ENCODE results near the gene TP53BP2. TPM values are rescaled to one million over a fixed set of nuclear protein-coding genes. Genes with fewer than 3 reads are reported as not detected.

TP53BP2 gene
- total and polyA plus RNA-seq, 11 donors, result 4.6 to 44.8 (median 22.3) TPM

- no peak overlapping the region for H3K27ac ChIP-seq
- no peak overlapping the region for H3K4me3 ChIP-seq
- TF ChIP-seq POLR2A (IDR thresholded peaks at IDR 0.05) (no peak), CTCF (IDR thresholded peaks at IDR 0.05) (no peak)
- 92 to 95% (median 93%) methylated on average over 6 of the region's 6 CpGs for WGBS, 4 donors
- no peak for DNase-seq
- H3K36me3 ChIP-seq, result no peaks in the 10 kb centered on the region
- intact Hi-C loops (cut with DNase I), result loop anchor here in 5 of 10 donors (5.0 to 10.0 kb wide), 4 partner anchors 37 to 145 kb away; partner anchors contain the start of gene CAPN2 (in 1 of the 5)
- no peaks in the 10 kb centered on the region for H3K9me3 ChIP-seq
- no peak for ATAC-seq
- peaks cover 0 to 11% (median 8%) of the 10 kb centered on the region in 12 donors for H3K4me1 ChIP-seq
- H3K27me3 ChIP-seq, result no peaks in the 10 kb centered on the region
Observed at GRCh38 chr1:223849352-223850254, 3.9 kb upstream of the TP53BP2 start.

- intact Hi-C loops (cut with DNase I), result loop anchor here in 5 of 10 donors (5.0 to 10.0 kb wide), 4 partner anchors 36 to 144 kb away; partner anchors contain the start of gene CAPN2 (in 1 of the 5)
Observed at GRCh38 chr1:223848536-223848935, 2.8 kb upstream of the TP53BP2 start.

GRCh38 chr1:223847781-223848345, 2.1 kb upstream of the TP53BP2 start:
- Histone ChIP-seq H3K9me3 (no peaks in the 10 kb centered on the region), H3K36me3 (no peaks in the 10 kb centered on the region), H3K27me3 (no peaks in the 10 kb centered on the region), H3K4me3 (no peak overlapping the region), H3K4me1 (peaks cover 0 to 28% (median 20%) of the 10 kb centered on the region in 12 donors), H3K27ac (peak overlapping the region in 3 of 12 donors; percentile 96 to 99 (median 99))
- 95 to 100% (median 97%) methylated on average over 4 of the region's 4 CpGs for WGBS, 4 donors
- intact Hi-C loops (cut with DNase I), result loop anchor here in 5 of 10 donors (2.0 to 10.0 kb wide), 5 partner anchors 35 to 143 kb away; partner anchors contain the start of gene CAPN2 (in 1 of the 5)
- ATAC-seq (no peak), DNase-seq (no peak)
- TF ChIP-seq POLR2A (IDR thresholded peaks at IDR 0.05) (no peak), CTCF (IDR thresholded peaks at IDR 0.05) (no peak)

More at GRCh38 chr1:223848536-223848935, 2.8 kb upstream of the TP53BP2 start:
- Histone ChIP-seq H3K4me1 (peaks cover 0 to 22% (median 15%) of the 10 kb centered on the region in 12 donors), H3K9me3 (no peaks in the 10 kb centered on the region), H3K27ac (no peak overlapping the region), H3K36me3 (no peaks in the 10 kb centered on the region), H3K27me3 (no peaks in the 10 kb centered on the region), H3K4me3 (no peak overlapping the region)
- no peak for ATAC-seq
- TF ChIP-seq POLR2A (IDR thresholded peaks at IDR 0.05) (no peak), CTCF (IDR thresholded peaks at IDR 0.05) (no peak)
- DNase-seq, result no peak
- 97 to 99% (median 98%) methylated on average over 2 of the region's 2 CpGs for WGBS, 4 donors
